HG03097 (cell line): ENCODE measurements around the gene RANBP9.

Source experiments
- ATAC-seq: cut with Tn5 transposase; IDR thresholded peaks from one replicate; pipeline ENCODE4 v1.9.1; 2021; ENCODE audit not compliant: unreplicated experiment, low FRiP score

RANBP9 gene

DNA sequence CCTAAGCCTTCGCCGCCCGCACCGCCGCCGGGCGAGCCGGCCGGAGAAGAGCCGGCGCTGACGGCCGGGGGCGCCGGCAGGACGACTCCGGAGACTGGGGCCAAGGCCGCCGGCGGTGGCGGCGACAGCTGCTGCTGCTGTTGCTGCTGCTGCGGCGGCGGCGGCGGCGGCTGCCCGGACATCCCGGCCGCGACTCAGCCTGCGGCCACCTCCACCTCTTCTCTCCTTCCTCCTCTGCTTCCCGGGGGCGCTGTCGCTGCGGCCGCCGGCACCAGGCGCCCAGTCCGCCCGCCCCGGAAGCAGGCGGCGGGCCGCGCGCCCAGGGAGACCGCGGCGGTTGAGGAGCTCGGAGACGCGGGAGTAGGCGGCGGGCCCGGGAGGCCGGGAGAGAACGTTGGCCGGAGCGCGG lies 307 bp downstream of the RANBP9 start:
- peak; percentile 49 for ATAC-seq

DNA sequence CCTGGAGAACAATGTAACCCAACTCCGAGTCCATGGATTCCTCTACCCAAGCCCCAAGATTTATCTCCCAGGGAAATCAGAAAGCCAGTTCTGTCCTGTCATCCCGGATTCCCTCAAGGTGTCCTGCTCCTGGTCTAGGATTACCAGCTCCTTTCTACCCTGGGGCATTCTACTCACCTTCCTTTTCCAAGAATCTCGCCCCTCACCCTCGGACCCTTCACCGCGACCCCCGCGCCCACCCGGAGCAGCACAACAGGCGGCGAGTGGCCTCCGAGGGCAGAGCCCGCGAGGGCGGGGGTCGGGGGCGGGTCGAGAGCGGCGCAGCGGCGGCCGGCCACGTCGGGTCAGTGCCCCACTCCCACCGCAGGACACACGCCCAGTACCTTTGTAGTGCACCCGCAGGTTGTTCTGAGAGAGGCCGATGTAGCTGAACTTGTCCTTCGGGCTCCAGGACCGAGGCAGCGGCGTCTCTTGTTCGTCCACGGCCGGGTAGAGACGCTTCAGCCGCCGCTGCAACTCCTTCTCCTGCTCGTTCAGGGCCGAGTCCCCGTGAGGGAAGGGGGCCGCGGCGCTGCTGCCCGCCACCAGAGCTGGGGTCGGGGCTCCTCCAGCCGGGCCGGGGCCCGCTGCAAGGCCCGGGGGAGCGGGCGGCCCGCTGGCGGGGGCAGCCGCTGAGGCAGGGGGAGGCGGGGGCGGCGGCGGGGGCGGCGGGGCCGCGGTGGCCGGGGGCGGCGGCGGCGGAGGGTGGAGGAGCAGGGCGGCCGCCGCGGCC lies 897 bp downstream of the RANBP9 start:
- ATAC-seq = peak; percentile 14

DNA sequence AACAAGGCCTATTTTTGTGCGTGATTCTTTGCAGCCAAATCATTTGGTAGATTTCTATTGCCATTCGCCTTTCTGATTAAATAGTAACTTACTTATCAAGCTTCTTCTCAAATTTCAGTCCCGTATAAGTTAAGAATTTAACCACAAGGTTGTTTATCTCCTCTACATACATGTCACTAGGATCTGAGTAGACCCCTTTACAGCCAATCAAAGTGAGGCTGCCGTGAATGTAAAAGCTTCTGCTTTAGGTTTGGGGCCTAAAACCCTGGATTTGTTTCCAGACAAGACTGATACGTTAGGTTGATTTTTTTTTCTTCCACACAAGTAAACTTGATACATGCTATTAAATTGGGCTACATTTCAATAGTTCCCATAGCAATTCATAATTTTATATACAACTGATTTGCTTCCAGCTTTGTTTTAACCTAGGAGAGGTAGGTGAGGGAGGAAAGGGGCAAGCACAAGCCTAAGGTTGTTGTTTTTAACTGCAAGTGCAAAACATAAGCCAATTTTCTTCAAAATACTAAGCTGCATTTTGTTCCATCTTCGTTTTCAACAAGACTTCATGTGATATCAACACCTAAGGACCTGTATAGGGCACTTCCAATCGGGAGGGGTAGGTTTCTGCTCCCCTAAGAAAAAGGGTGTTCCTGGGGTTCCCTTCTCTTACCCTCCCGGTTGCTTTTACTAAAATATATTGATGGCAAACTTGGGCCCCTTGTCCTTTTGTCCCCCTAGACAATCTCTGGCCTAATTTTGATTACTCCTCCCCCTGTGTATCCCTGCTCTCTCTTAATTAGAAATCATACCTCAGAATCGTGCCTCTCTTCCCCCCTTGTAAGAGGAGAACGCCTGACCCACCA lies 1.7 kb downstream of the RANBP9 start:
- ATAC-seq = no peak

GRCh38 chr6:13708736-13709135 lies 2.9 kb downstream of the RANBP9 start:
- ATAC-seq = no peak

- no peak for ATAC-seq
Observed at GRCh38 chr6:13703496-13703895, 8.1 kb downstream of the RANBP9 start.

- ATAC-seq = no peak
Observed at GRCh38 chr6:13702809-13703302, 8.8 kb downstream of the RANBP9 start.

- ATAC-seq = no peak
Observed at GRCh38 chr6:13700232-13700631, 11.4 kb downstream of the RANBP9 start.

DNA sequence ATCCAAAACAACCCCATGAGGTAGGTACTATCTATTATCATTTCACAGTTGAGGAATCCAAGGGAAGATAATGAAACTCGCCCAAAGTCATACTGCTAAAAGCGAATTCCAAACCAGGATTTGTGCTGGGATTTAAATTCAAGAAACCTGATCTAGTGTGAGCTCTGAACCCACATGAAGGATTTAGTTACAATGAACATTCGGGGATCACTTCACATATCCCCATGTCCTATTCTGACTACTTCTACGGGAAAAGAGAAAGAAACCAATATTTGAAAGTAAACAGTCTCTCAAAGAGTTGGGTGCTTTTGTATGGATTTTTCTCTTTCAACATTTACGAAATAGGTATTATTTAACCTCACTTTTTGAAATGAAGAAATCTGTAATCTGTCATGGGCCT lies 12.9 kb downstream of the RANBP9 start:
- no peak for ATAC-seq

DNA sequence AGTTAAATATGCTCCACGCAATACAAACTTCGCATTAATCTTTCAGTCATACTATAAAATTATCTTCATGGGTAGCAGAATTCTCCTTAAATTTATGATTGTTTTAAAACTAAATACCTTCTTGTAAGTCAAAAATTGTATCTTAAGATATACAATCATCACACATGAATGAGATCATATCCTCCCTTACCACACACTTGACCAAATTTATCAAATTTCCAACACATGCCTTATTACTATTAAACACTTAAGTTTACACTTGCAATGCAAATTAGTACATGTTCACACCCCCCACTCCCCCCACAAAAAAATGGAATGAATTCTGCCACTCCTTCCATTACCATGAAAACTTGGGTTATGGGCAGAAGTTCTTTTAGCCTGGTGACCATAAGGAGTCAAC lies 13.8 kb downstream of the RANBP9 start:
- ATAC-seq = no peak

GRCh38 chr6:13696226-13696625 lies 15.4 kb downstream of the RANBP9 start:
- ATAC-seq = no peak

DNA sequence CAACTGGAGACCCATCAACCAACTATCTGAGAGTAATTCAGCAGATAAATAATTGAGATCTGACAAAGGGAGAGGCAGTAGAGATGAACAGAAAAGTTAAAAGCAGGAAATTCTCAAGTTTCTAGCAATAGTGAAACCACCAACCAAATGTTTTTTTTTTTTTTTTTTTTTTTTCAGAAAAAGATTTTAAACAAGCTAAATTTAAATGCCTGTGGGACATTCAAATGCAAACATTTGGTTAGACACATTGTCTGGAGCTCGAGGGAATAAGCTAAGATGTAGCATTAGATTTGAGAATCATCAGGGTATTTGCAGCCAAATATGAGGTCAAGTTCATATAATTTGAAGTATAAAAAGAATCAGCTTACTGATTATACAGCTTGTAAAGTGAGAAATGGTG lies 16.4 kb downstream of the RANBP9 start:
- no peak for ATAC-seq

GRCh38 chr6:13694562-13694961 lies 17.1 kb downstream of the RANBP9 start:
- ATAC-seq = no peak

DNA sequence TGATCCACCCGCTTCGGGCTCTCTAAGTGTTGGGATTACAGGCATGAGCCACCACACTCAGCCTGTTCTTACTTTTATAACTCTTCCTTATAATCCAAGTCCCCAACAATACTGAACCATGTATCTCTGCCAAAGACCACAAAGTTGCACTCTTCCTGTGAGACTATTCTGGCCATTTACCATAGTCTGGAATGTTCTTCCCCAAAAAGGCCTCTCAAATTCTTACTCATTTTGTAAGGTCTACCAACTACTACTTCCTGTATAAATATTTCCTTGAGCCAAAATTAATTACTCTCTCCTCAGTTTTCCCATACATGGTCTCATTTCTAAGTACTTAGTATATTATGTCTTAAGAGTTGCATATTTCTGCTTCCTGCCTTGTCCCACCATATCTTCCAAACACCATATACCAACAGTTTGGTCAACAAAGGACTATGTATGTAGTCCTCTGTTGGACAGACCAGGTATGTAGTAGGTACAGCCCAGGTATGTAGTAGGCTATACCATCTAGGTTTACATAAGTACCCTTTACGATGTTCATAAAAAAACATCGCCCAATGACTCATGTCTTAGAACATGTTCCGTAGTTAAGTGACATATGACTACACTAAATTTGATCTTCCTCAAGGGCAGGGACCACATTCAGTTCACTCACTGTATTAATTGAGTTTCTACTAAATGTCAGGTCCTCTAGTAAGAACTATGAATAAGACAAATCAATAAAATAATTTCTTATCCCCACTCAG lies 22.0 kb downstream of the RANBP9 start:
- ATAC-seq = no peak

- ATAC-seq = no peak
Observed at GRCh38 chr6:13688692-13689196, 22.9 kb downstream of the RANBP9 start.

- ATAC-seq = no peak
Observed at GRCh38 chr6:13687917-13688351, 23.7 kb downstream of the RANBP9 start.

- ATAC-seq = no peak
Observed at GRCh38 chr6:13684855-13685254, 26.8 kb downstream of the RANBP9 start.

DNA sequence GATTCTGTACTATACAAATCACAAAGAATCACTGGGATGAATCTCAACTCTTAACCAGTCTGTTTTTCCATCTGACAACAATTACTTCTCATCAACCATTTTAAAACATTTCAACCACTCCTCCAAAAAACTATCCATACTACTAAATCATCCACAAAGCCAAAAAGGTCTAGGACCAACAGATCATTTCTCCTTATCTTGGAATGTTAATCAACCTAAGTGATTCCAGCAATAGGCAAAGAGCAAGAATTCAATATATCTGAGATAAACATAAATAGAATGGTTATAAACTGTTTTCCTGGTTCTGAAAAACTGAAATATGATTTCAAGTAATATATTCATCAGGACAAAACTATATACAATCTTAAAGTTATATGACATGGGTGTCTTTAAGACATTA lies 28.6 kb downstream of the RANBP9 start:
- ATAC-seq = no peak

- ATAC-seq = no peak
Observed at GRCh38 chr6:13682346-13682745, 29.3 kb downstream of the RANBP9 start.

- ATAC-seq = no peak
Observed at GRCh38 chr6:13681305-13682061, 30.2 kb downstream of the RANBP9 start.

- no peak for ATAC-seq
Observed at GRCh38 chr6:13680448-13680968, 31.1 kb downstream of the RANBP9 start.
